ENCODE data around the gene KLF5.
A peak's percentile ranks its signal among the peaks of the same experiment; 100 is the strongest.

Gene KLF5

DNA sequence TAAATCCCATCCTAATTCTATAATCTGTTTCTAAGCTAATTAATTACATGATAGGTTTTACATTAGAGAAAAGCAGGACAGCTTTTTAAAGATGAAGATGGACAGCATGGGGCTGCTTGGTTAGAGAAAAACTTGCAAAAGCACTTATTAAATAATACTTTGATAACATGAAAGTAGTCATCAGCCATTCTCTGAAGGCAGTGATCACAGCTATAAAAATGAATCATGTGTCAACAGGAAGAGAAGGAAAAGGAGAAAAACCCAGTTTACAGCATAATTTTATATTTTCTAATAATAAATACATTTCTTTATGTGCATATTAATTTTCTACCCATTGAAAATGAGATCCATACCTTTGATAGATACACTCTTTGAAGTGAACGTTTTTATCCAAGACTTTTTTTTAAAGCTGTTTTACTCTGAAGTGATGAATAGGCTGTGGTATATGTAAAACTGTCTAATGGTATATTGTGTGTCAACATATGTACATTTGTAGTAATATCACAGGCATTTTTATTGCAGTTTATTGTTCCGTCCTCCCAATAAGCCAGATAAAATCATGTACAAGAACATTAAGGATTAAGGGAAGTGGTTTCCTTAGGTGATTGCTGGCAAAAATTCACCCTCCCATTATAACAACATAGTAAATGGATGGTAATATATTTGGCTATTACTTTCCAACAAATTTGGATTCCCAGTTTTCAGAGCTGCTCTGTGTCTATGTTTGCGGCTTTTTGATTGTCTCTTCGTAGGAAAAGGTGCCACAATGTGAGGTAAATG is 1.3 kb upstream of the KLF5 start:
- TF ChIP-seq YY1 (IDR thresholded peaks at IDR 0.05; ENCODE audit: low read depth) (no peak), TAF1 (IDR thresholded peaks at IDR 0.05; ENCODE audit: low read depth) (no peak), TEAD4 (IDR thresholded peaks at IDR 0.05) (no peak)
- TF ChIP-seq, protein P1, sequence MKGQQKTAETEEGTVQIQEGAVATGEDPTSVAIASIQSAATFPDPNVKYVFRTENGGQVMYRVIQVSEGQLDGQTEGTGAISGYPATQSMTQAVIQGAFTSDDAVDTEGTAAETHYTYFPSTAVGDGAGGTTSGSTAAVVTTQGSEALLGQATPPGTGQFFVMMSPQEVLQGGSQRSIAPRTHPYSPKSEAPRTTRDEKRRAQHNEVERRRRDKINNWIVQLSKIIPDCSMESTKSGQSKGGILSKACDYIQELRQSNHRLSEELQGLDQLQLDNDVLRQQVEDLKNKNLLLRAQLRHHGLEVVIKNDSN (IDR thresholded peaks at IDR 0.05), result no peak

DNA sequence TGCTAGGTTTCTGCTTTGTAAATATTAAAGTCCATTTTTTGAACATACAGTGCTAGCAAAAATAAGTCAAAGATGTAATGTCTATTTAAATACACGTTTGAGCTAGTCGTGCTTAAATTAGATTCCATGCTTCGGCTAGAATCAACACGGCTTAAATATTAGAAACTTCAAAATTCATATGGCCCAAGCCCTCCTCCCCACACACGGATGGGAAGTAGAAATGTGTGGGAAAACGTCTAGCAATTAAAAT is 816 bp upstream of the KLF5 start:
- TF ChIP-seq YY1 (IDR thresholded peaks at IDR 0.05; ENCODE audit: low read depth), result no peak
- no peak for TF ChIP-seq TEAD4 (IDR thresholded peaks at IDR 0.05)
- TF ChIP-seq TAF1 (IDR thresholded peaks at IDR 0.05; ENCODE audit: low read depth), result no peak
- TF ChIP-seq FOXM1 (IDR thresholded peaks at IDR 0.05; ENCODE audit: borderline replicate concordance, low read depth), result no peak

DNA sequence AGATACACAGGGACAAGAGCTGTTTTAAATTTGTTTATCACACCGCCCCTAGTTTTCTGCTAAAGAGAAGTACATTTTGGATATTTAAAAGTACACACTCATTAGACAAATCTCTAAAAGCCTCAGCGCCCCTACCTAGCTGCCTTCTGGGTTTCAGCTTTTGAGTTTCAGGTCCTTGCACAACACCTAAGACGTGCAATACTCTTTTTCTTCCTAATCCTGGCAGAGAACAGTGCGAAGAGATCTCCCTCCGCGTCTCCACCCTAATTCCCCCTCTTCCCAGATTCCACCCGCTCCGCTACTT is 421 bp upstream of the KLF5 start:
- TF ChIP-seq CEBPB (IDR thresholded peaks at IDR 0.05) (peak; percentile 56), RAD21 (IDR thresholded peaks at IDR 0.05; ENCODE audit: low read depth) (peak; percentile 12; the same call in 1 of the 2 replicates), FOXM1 (IDR thresholded peaks at IDR 0.05; ENCODE audit: borderline replicate concordance, low read depth) (no peak), TEAD4 (IDR thresholded peaks at IDR 0.05) (peak; percentile 68)

DNA sequence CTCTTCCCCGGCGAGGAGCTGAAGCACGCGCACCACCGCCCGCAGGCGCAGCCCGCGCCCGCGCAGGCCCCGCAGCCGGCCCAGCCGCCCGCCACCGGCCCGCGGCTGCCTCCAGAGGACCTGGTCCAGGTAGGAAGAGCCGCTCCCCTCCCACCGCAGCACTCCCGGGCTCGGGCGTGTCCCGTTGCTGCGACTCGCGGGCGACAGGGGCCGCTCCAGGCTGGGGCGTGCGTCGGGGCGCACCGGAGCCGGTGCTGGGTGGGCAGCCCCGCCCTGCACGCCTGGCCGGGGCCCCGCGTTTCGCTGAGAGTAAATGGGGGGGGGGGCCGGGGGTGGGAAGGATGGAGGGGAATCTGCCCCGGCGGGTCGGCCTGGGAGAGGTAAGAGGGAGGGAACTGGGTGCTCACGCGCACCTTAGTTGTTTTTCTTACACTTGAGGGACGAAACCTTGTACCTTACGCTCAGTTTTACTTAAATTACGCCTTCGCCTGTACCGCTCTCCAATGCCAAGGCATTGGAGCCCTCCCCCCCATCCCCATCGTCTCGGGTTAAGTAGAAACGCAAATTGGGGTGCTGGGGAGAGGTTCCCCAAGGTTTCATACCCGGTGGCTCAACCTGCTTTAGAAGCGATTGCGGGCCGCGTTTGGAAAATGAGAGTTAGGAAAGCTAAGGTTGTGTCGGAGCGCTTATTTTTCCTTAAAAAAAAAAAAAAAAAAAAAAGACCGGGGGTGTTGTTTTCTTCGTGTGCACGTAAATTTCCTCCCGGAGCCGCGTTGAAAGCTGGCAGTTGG is 850 bp downstream of the KLF5 start:
- TF ChIP-seq EGR1 (IDR thresholded peaks at IDR 0.05), result no peak; the same call in 1 of the 2 replicates
- TF ChIP-seq RAD21 (IDR thresholded peaks at IDR 0.05; ENCODE audit: low read depth), result peak; percentile 33; the same call in 1 of the 2 replicates

DNA sequence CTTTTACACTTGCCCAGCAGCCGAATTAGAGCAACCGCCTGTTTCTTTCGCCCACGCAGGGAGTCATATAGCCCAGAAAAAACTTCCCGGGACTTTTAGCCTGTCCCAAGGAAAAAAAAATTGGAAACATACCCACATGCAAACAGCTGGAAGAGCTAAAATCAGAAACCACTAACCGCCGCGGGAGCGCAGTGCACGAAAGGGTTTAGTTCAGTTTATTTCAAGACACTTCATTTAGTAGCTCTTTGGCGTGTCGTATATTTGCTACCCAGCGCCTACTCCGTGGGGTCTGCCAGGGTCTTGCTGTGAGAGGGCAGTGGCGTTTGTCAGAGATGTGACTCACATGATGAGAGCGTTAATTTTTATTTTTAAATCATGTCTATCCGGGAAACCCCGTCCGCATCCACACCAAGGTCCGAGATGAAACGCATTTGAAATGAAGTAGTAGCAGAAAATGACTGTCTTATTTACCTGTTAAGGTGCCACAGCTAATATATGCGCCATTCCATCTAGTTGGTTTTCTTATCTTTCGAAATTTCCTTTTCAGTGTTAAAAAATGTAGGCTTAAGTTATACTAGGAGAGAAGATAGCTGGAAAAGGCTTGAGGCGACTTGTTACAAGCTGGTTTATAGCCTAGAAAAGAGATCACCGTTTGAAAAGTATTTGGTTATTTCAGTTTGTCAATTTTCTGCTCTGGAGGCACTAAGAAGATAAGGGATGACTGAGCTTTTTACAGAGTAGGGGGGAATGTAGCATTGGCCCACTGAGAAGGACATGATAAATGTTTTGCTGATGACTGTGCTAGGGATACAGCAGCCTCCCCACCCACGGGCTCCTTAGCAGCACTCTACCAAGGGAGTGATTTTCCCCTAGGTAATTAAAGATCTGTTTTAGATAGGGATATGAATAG is 1.7 kb downstream of the KLF5 start:
- TF ChIP-seq YY1 (IDR thresholded peaks at IDR 0.05; ENCODE audit: low read depth), result no peak
- no peak for TF ChIP-seq CREB1 (IDR thresholded peaks at IDR 0.05; ENCODE audit: low read depth)
- TF ChIP-seq, protein P2, sequence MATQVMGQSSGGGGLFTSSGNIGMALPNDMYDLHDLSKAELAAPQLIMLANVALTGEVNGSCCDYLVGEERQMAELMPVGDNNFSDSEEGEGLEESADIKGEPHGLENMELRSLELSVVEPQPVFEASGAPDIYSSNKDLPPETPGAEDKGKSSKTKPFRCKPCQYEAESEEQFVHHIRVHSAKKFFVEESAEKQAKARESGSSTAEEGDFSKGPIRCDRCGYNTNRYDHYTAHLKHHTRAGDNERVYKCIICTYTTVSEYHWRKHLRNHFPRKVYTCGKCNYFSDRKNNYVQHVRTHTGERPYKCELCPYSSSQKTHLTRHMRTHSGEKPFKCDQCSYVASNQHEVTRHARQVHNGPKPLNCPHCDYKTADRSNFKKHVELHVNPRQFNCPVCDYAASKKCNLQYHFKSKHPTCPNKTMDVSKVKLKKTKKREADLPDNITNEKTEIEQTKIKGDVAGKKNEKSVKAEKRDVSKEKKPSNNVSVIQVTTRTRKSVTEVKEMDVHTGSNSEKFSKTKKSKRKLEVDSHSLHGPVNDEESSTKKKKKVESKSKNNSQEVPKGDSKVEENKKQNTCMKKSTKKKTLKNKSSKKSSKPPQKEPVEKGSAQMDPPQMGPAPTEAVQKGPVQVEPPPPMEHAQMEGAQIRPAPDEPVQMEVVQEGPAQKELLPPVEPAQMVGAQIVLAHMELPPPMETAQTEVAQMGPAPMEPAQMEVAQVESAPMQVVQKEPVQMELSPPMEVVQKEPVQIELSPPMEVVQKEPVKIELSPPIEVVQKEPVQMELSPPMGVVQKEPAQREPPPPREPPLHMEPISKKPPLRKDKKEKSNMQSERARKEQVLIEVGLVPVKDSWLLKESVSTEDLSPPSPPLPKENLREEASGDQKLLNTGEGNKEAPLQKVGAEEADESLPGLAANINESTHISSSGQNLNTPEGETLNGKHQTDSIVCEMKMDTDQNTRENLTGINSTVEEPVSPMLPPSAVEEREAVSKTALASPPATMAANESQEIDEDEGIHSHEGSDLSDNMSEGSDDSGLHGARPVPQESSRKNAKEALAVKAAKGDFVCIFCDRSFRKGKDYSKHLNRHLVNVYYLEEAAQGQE (IDR thresholded peaks at IDR 0.05; ENCODE audit: low read depth), result no peak
- TF ChIP-seq EGR1 (IDR thresholded peaks at IDR 0.05), result peak; percentile 75

DNA sequence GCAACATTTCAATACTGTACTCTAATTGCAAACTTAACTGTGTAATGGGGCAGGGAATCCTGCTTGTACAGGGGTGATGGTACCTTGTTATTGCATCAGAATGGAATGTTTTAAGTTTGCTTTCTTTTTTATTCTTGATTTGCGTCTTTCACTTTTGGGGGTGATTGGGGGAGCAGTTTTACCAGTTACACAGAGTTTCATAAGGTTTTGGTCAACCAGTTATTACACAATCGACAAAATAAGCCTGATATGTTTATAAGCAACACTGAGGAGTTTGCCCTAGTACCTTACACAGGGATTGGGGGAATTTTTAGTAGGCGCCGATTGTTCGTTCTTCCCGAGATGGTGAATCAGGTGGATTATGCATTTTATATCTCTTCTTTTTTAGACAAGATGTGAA is 2.7 kb downstream of the KLF5 start:
- TF ChIP-seq CEBPB (IDR thresholded peaks at IDR 0.05) (peak; percentile 56; the same call in 1 of the 2 replicates), NFIC (IDR thresholded peaks at IDR 0.05) (0 out of 2 replicates have a peak, but pooled peaks have one; percentile 19), YY1 (IDR thresholded peaks at IDR 0.05; ENCODE audit: low read depth) (no peak)

DNA sequence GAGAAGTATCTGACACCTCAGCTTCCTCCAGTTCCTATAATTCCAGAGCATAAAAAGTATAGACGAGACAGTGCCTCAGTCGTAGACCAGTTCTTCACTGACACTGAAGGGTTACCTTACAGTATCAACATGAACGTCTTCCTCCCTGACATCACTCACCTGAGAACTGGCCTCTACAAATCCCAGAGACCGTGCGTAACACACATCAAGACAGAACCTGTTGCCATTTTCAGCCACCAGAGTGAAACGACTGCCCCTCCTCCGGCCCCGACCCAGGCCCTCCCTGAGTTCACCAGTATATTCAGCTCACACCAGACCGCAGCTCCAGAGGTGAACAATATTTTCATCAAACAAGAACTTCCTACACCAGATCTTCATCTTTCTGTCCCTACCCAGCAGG is 3.1 kb downstream of the KLF5 start:
- TF ChIP-seq CREB1 (IDR thresholded peaks at IDR 0.05; ENCODE audit: low read depth) (no peak), RAD21 (IDR thresholded peaks at IDR 0.05; ENCODE audit: low read depth) (no peak), TCF12 (IDR thresholded peaks at IDR 0.05; ENCODE audit: low read depth) (no peak), NFIC (IDR thresholded peaks at IDR 0.05) (no peak), CEBPB (IDR thresholded peaks at IDR 0.05) (no peak), ZBTB7A (IDR thresholded peaks at IDR 0.05; ENCODE audit: low read depth) (no peak), TAF1 (IDR thresholded peaks at IDR 0.05; ENCODE audit: low read depth) (no peak), FOXM1 (IDR thresholded peaks at IDR 0.05; ENCODE audit: borderline replicate concordance, low read depth) (no peak), YY1 (IDR thresholded peaks at IDR 0.05; ENCODE audit: low read depth) (no peak), TEAD4 (IDR thresholded peaks at IDR 0.05) (no peak), EGR1 (IDR thresholded peaks at IDR 0.05) (no peak)
- TF ChIP-seq, protein P3, sequence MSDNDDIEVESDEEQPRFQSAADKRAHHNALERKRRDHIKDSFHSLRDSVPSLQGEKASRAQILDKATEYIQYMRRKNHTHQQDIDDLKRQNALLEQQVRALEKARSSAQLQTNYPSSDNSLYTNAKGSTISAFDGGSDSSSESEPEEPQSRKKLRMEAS (IDR thresholded peaks at IDR 0.05), result no peak
- TF ChIP-seq, protein P2 (IDR thresholded peaks at IDR 0.05; ENCODE audit: low read depth), result no peak
